Mammary epithelial cell (primary cell): ENCODE measurements around the gene OR5K2.

ENCODE experiments used
- CTCF ChIP-seq, 2 donors: IDR thresholded peaks in 1 of 2; conservative IDR thresholded peaks in 1 of 2; 2 replicates each; pipeline ENCODE4 v1.5.1; 2011 to 2012; ENCODE audit warnings: inconsistent platforms in 2 of 2, low read length in 2 of 2, mild to moderate bottlenecking in 2 of 2, control low read depth in 1 of 2, low read depth in 1 of 2; ENCODE audit not compliant: insufficient read depth in 1 of 2; ENCODE audit errors: extremely low read depth in 1 of 2
- EZH2 ChIP-seq: IDR thresholded peaks from 2 replicates; pipeline ENCODE4 v1.6.1; 2012; ENCODE audit warnings: low read length, inconsistent platforms, borderline replicate concordance

- TF ChIP-seq CTCF (conservative IDR thresholded peaks at IDR 0.05 in 1 of 2, IDR thresholded peaks at IDR 0.05 in 1 of 2; ENCODE audit: extremely low read depth in 1 of 2, insufficient read depth in 1 of 2, low read depth in 1 of 2, low read length in 2 of 2) (no peak), EZH2 (no peak)
Measured at GRCh38 chr3:98504539-98504938, 7.1 kb downstream of the OR5K2 start.
